ENCODE data around the gene MTURN. TPM values are rescaled to one million over a fixed set of nuclear protein-coding genes. Genes with fewer than 3 reads are reported as not detected.

The MTURN gene
- total RNA-seq, 1 experiment from 2014 or later = 89.4 TPM

- H3K27ac ChIP-seq (ENCODE audit: low read length) = peak overlapping the region; percentile 92
- H3K4me2 ChIP-seq (ENCODE audit: low read depth, low read length, poor library complexity, severe bottlenecking) = peak overlapping the region; percentile 52
- no peaks in the 10 kb centered on the region for H3K36me3 ChIP-seq (ENCODE audit: insufficient read depth, low read length)
- peaks cover 4% of the 10 kb centered on the region; the same call in 1 of the 2 replicates for H3K79me2 ChIP-seq (ENCODE audit: low read length)
- H3K27me3 ChIP-seq (ENCODE audit: low read length) = no peaks in the 10 kb centered on the region
- H3K4me3 ChIP-seq (ENCODE audit: low read length) = no peak overlapping the region
- peak; percentile 84 for DNase-seq
- H3K4me1 ChIP-seq (ENCODE audit: low read length) = peaks cover 91% of the 10 kb centered on the region
- H4K20me1 ChIP-seq (ENCODE audit: insufficient read depth, low read depth, low read length) = no peaks in the 10 kb centered on the region
- no peak overlapping the region for H2AFZ ChIP-seq (ENCODE audit: low read length)
- H3K9me3 ChIP-seq (ENCODE audit: low read length) = no peaks in the 10 kb centered on the region
- H3K9me2 ChIP-seq (replicated peaks; ENCODE audit: insufficient read depth, low read length) = no peaks in the 10 kb centered on the region
- H3K9ac ChIP-seq (ENCODE audit: low read length) = peak overlapping the region; percentile 58
These were observed 38.5 kb downstream of the MTURN start for GRCh38 chr7:30173058-30173897.

GRCh38 chr7:30175180-30175579, 40.4 kb downstream of the MTURN start:
- peak overlapping the region; percentile 75 for H3K4me2 ChIP-seq (ENCODE audit: low read depth, low read length, poor library complexity, severe bottlenecking)
- H3K79me2 ChIP-seq (ENCODE audit: low read length) = peaks cover 4% of the 10 kb centered on the region; the same call in 1 of the 2 replicates
- no peaks in the 10 kb centered on the region for H3K27me3 ChIP-seq (ENCODE audit: low read length)
- H3K9me2 ChIP-seq (replicated peaks; ENCODE audit: insufficient read depth, low read length) = no peaks in the 10 kb centered on the region
- peak overlapping the region; percentile 61; the same call in 1 of the 2 replicates for H3K9ac ChIP-seq (ENCODE audit: low read length)
- no peak overlapping the region for H3K4me3 ChIP-seq (ENCODE audit: low read length)
- H3K4me1 ChIP-seq (ENCODE audit: low read length) = peaks cover 99% of the 10 kb centered on the region
- no peaks in the 10 kb centered on the region for H3K9me3 ChIP-seq (ENCODE audit: low read length)
- H3K27ac ChIP-seq (ENCODE audit: low read length) = peak overlapping the region; percentile 92
- no peaks in the 10 kb centered on the region for H4K20me1 ChIP-seq (ENCODE audit: insufficient read depth, low read depth, low read length)
- no peaks in the 10 kb centered on the region for H3K36me3 ChIP-seq (ENCODE audit: insufficient read depth, low read length)
- H2AFZ ChIP-seq (ENCODE audit: low read length) = no peak overlapping the region
- DNase-seq = no peak

GRCh38 chr7:30175636-30176147, 40.9 kb downstream of the MTURN start:
- peak overlapping the region; percentile 61 for H3K9ac ChIP-seq (ENCODE audit: low read length)
- no peaks in the 10 kb centered on the region for H3K9me2 ChIP-seq (replicated peaks; ENCODE audit: insufficient read depth, low read length)
- H3K4me3 ChIP-seq (ENCODE audit: low read length) = no peak overlapping the region
- DNase-seq = peak; percentile 68
- peak overlapping the region; percentile 75 for H3K4me2 ChIP-seq (ENCODE audit: low read depth, low read length, poor library complexity, severe bottlenecking)
- no peaks in the 10 kb centered on the region for H3K36me3 ChIP-seq (ENCODE audit: insufficient read depth, low read length)
- no peak overlapping the region for H2AFZ ChIP-seq (ENCODE audit: low read length)
- no peaks in the 10 kb centered on the region for H3K27me3 ChIP-seq (ENCODE audit: low read length)
- no peaks in the 10 kb centered on the region for H3K9me3 ChIP-seq (ENCODE audit: low read length)
- H3K27ac ChIP-seq (ENCODE audit: low read length) = peak overlapping the region; percentile 92
- peaks cover 4% of the 10 kb centered on the region; the same call in 1 of the 2 replicates for H3K79me2 ChIP-seq (ENCODE audit: low read length)
- peaks cover 95% of the 10 kb centered on the region for H3K4me1 ChIP-seq (ENCODE audit: low read length)
- H4K20me1 ChIP-seq (ENCODE audit: insufficient read depth, low read depth, low read length) = no peaks in the 10 kb centered on the region

GRCh38 chr7:30176463-30177109, 41.8 kb downstream of the MTURN start:
- Histone ChIP-seq H3K36me3 (ENCODE audit: insufficient read depth, low read length) (no peaks in the 10 kb centered on the region), H3K4me1 (ENCODE audit: low read length) (peaks cover 86% of the 10 kb centered on the region), H4K20me1 (ENCODE audit: insufficient read depth, low read depth, low read length) (no peaks in the 10 kb centered on the region), H3K79me2 (ENCODE audit: low read length) (peaks cover 4% of the 10 kb centered on the region; the same call in 1 of the 2 replicates), H3K27me3 (ENCODE audit: low read length) (no peaks in the 10 kb centered on the region), H2AFZ (ENCODE audit: low read length) (no peak overlapping the region; the same call in 1 of the 2 replicates), H3K27ac (ENCODE audit: low read length) (peak overlapping the region; percentile 92), H3K9ac (ENCODE audit: low read length) (peak overlapping the region; percentile 61), H3K9me3 (ENCODE audit: low read length) (no peaks in the 10 kb centered on the region), H3K4me3 (ENCODE audit: low read length) (peak overlapping the region; percentile 15; the same call in 1 of the 2 replicates), H3K4me2 (ENCODE audit: low read depth, low read length, poor library complexity, severe bottlenecking) (peak overlapping the region; percentile 75), H3K9me2 (replicated peaks; ENCODE audit: insufficient read depth, low read length) (no peaks in the 10 kb centered on the region)
- peak; percentile 76 for DNase-seq

- Histone ChIP-seq H4K20me1 (ENCODE audit: insufficient read depth, low read depth, low read length) (no peaks in the 10 kb centered on the region), H3K9ac (ENCODE audit: low read length) (peak overlapping the region; percentile 61), H3K27ac (ENCODE audit: low read length) (peak overlapping the region; percentile 92), H2AFZ (ENCODE audit: low read length) (no peak overlapping the region), H3K79me2 (ENCODE audit: low read length) (peaks cover 4% of the 10 kb centered on the region; the same call in 1 of the 2 replicates), H3K4me1 (ENCODE audit: low read length) (peaks cover 81% of the 10 kb centered on the region), H3K9me3 (ENCODE audit: low read length) (no peaks in the 10 kb centered on the region), H3K9me2 (replicated peaks; ENCODE audit: insufficient read depth, low read length) (no peaks in the 10 kb centered on the region), H3K36me3 (ENCODE audit: insufficient read depth, low read length) (no peaks in the 10 kb centered on the region), H3K27me3 (ENCODE audit: low read length) (no peaks in the 10 kb centered on the region), H3K4me2 (ENCODE audit: low read depth, low read length, poor library complexity, severe bottlenecking) (peak overlapping the region; percentile 75), H3K4me3 (ENCODE audit: low read length) (peak overlapping the region; percentile 15; the same call in 1 of the 2 replicates)
- DNase-seq = peak; percentile 65
These were observed 42.4 kb downstream of the MTURN start for GRCh38 chr7:30177186-30177585.

- Histone ChIP-seq H3K4me2 (ENCODE audit: low read depth, low read length, poor library complexity, severe bottlenecking) (peak overlapping the region; percentile 75), H3K27me3 (ENCODE audit: low read length) (no peaks in the 10 kb centered on the region), H3K9ac (ENCODE audit: low read length) (peak overlapping the region; percentile 24), H3K9me3 (ENCODE audit: low read length) (no peaks in the 10 kb centered on the region), H4K20me1 (ENCODE audit: insufficient read depth, low read depth, low read length) (no peaks in the 10 kb centered on the region), H3K4me1 (ENCODE audit: low read length) (peaks cover 81% of the 10 kb centered on the region), H3K36me3 (ENCODE audit: insufficient read depth, low read length) (no peaks in the 10 kb centered on the region), H2AFZ (ENCODE audit: low read length) (no peak overlapping the region), H3K9me2 (replicated peaks; ENCODE audit: insufficient read depth, low read length) (no peaks in the 10 kb centered on the region), H3K27ac (ENCODE audit: low read length) (peak overlapping the region; percentile 92), H3K4me3 (ENCODE audit: low read length) (no peak overlapping the region), H3K79me2 (ENCODE audit: low read length) (peaks cover 4% of the 10 kb centered on the region; the same call in 1 of the 2 replicates)
- no peak for DNase-seq
These were observed 43.2 kb downstream of the MTURN start for GRCh38 chr7:30177965-30178364.

GRCh38 chr7:30178748-30179436, 44.1 kb downstream of the MTURN start:
- H3K36me3 ChIP-seq (ENCODE audit: insufficient read depth, low read length) = no peaks in the 10 kb centered on the region; the same call in 1 of the 2 replicates
- no peaks in the 10 kb centered on the region; the same call in 1 of the 2 replicates for H3K9me3 ChIP-seq (ENCODE audit: low read length)
- peak overlapping the region; percentile 67 for H3K9ac ChIP-seq (ENCODE audit: low read length)
- no peaks in the 10 kb centered on the region for H3K27me3 ChIP-seq (ENCODE audit: low read length)
- no peaks in the 10 kb centered on the region for H3K9me2 ChIP-seq (replicated peaks; ENCODE audit: insufficient read depth, low read length)
- peak overlapping the region; percentile 75 for H3K4me2 ChIP-seq (ENCODE audit: low read depth, low read length, poor library complexity, severe bottlenecking)
- peak overlapping the region; percentile 92 for H3K27ac ChIP-seq (ENCODE audit: low read length)
- no peaks in the 10 kb centered on the region for H4K20me1 ChIP-seq (ENCODE audit: insufficient read depth, low read depth, low read length)
- H3K4me3 ChIP-seq (ENCODE audit: low read length) = peak overlapping the region; percentile 52
- H2AFZ ChIP-seq (ENCODE audit: low read length) = peak overlapping the region; percentile 15; the same call in 1 of the 2 replicates
- H3K4me1 ChIP-seq (ENCODE audit: low read length) = peaks cover 79% of the 10 kb centered on the region
- DNase-seq = peak; percentile 81
- peaks cover 4% of the 10 kb centered on the region; the same call in 1 of the 2 replicates for H3K79me2 ChIP-seq (ENCODE audit: low read length)
